HG02623 (cell line): ENCODE results near the gene KIAA0513.
"Not testable (repeated sequence)": the region's sequence is repeated elsewhere in the genome, so short reads cannot be mapped to it uniquely, and the experiment has no call there.

Experiments used
- ATAC-seq: cut with Tn5 transposase; IDR thresholded peaks from one replicate; pipeline ENCODE4 v1.9.1; 2021; ENCODE audit warnings: moderate library complexity; ENCODE audit not compliant: unreplicated experiment

KIAA0513 gene

GRCh38 chr16:85103114-85104079 is 75.8 kb downstream of the KIAA0513 start:
- ATAC-seq: no peak

- no peak for ATAC-seq
Measured at GRCh38 chr16:85104147-85104546, 76.6 kb downstream of the KIAA0513 start.

GRCh38 chr16:85104821-85105391 is 77.3 kb downstream of the KIAA0513 start:
- peak; percentile 52 for ATAC-seq

- ATAC-seq: no peak
Measured at GRCh38 chr16:85105475-85105874, 77.9 kb downstream of the KIAA0513 start.

GRCh38 chr16:85107083-85107482 is 79.5 kb downstream of the KIAA0513 start:
- ATAC-seq: no peak

- no peak for ATAC-seq
Measured at GRCh38 chr16:85107532-85107931, 79.9 kb downstream of the KIAA0513 start.

- no peak for ATAC-seq
Measured at GRCh38 chr16:85110105-85110504, 82.5 kb downstream of the KIAA0513 start.

- ATAC-seq: no peak
Measured at GRCh38 chr16:85111184-85111583, 83.6 kb downstream of the KIAA0513 start.

GRCh38 chr16:85112364-85112763 is 84.8 kb downstream of the KIAA0513 start, which contains the start of gene CIBAR2:
TSS of gene CIBAR2 (minus strand) at chr16:85112472. CDS start at chr16:85112352, 120 bp downstream.
- ATAC-seq: no peak

- no peak for ATAC-seq
Measured at GRCh38 chr16:85113168-85113733, 85.7 kb downstream of the KIAA0513 start.

GRCh38 chr16:85113913-85114312 is 86.3 kb downstream of the KIAA0513 start:
- ATAC-seq: no peak

- ATAC-seq: peak; percentile 70
Measured at GRCh38 chr16:85114909-85115567, 87.4 kb downstream of the KIAA0513 start.

- no peak for ATAC-seq
Measured at GRCh38 chr16:85117418-85117817, 89.8 kb downstream of the KIAA0513 start.

GRCh38 chr16:85120006-85120340 is 92.4 kb downstream of the KIAA0513 start:
- ATAC-seq: no peak

GRCh38 chr16:85123441-85123840 is 95.8 kb downstream of the KIAA0513 start:
- ATAC-seq: not testable (repeated sequence)

- no peak for ATAC-seq
Measured at GRCh38 chr16:85123891-85124635, 96.5 kb downstream of the KIAA0513 start.

- ATAC-seq: no peak
Measured at GRCh38 chr16:85124636-85125346, 97.2 kb downstream of the KIAA0513 start.

GRCh38 chr16:85125570-85126393 is 98.2 kb downstream of the KIAA0513 start:
- no peak for ATAC-seq

GRCh38 chr16:85126394-85126704 is 98.8 kb downstream of the KIAA0513 start:
- no peak for ATAC-seq
